Measurements from ENCODE around the gene OCEL1. TPM values are rescaled to one million over a fixed set of nuclear protein-coding genes. Genes with fewer than 3 reads are reported as not detected.

OCEL1 gene
- total and polyA plus RNA-seq, 2 donors (not counting 1 experiment from before 2014, with no cell fraction given): 4.6 to 8.8 TPM

GRCh38 chr19:17192751-17193150 lies 33.3 kb upstream of the OCEL1 start:
- H3K36me3 ChIP-seq (ENCODE audit: control insufficient read depth, insufficient read depth, low read length): peaks cover 40% of the 10 kb centered on the region
- H3K4me3 ChIP-seq (replicated peaks in 1 of 4; ENCODE audit: control extremely low read depth in 1 of 4, insufficient read depth in 1 of 4, low read depth in 3 of 4, low read length in 4 of 4): no peak overlapping the region
- no peaks in the 10 kb centered on the region for H3K27me3 ChIP-seq (ENCODE audit: control insufficient read depth, insufficient read depth, low read length)
- TF ChIP-seq, protein P1, sequence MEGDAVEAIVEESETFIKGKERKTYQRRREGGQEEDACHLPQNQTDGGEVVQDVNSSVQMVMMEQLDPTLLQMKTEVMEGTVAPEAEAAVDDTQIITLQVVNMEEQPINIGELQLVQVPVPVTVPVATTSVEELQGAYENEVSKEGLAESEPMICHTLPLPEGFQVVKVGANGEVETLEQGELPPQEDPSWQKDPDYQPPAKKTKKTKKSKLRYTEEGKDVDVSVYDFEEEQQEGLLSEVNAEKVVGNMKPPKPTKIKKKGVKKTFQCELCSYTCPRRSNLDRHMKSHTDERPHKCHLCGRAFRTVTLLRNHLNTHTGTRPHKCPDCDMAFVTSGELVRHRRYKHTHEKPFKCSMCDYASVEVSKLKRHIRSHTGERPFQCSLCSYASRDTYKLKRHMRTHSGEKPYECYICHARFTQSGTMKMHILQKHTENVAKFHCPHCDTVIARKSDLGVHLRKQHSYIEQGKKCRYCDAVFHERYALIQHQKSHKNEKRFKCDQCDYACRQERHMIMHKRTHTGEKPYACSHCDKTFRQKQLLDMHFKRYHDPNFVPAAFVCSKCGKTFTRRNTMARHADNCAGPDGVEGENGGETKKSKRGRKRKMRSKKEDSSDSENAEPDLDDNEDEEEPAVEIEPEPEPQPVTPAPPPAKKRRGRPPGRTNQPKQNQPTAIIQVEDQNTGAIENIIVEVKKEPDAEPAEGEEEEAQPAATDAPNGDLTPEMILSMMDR (conservative IDR thresholded peaks at IDR 0.05 in 1 of 2, IDR thresholded peaks at IDR 0.05 in 1 of 2; ENCODE audit: low read depth in 1 of 2, low read length in 2 of 2): no peak
- no peak for TF ChIP-seq EZH2 (IDR thresholded peaks at IDR 0.05; ENCODE audit: low read length, missing control alignments)
- H4K20me1 ChIP-seq (ENCODE audit: control insufficient read depth, extremely low read depth, insufficient read depth, low read length): no peaks in the 10 kb centered on the region
- H3K4me2 ChIP-seq (ENCODE audit: extremely low read depth, insufficient read depth, low read length): no peak overlapping the region
- no peak for DNase-seq (ENCODE audit: low read depth in 2 of 2)
- no peak overlapping the region for H3K9ac ChIP-seq (ENCODE audit: insufficient read depth, low read length)
- no peaks in the 10 kb centered on the region for H3K79me2 ChIP-seq (ENCODE audit: control insufficient read depth, insufficient read depth, low read length)
- H3K9me3 ChIP-seq (ENCODE audit: control insufficient read depth, insufficient read depth, low read depth, low read length): no peaks in the 10 kb centered on the region
- no peak overlapping the region for H3K27ac ChIP-seq (ENCODE audit: insufficient read depth, low read length)
- no peak overlapping the region for H2AFZ ChIP-seq (ENCODE audit: low read length)
- no peaks in the 10 kb centered on the region for H3K4me1 ChIP-seq (ENCODE audit: control insufficient read depth, extremely low read depth, insufficient read depth, low read length)

DNA sequence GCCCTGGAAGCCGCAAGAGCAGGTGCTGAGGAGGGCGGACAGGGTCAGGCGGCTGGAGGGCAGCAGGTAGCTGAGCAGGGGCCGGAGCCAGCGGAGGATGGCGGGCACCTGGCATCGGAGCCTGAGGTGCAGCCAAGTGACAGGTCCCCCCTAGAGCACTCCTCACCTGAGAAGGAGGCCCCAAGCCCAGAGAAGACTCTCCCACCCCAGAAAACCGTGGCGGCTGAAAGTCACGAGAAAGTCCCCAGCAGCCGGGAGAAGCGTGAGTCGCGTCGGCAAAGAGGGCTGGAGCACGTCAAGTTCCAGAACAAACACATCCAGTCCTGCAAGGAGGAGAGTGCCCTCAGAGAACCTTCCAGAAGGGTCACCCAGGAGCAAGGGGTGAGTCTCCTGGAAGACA lies 31.4 kb upstream of the OCEL1 start:
- Histone ChIP-seq H3K4me3 (replicated peaks in 1 of 4; ENCODE audit: control extremely low read depth in 1 of 4, insufficient read depth in 1 of 4, low read depth in 3 of 4, low read length in 4 of 4) (no peak overlapping the region), H3K4me2 (ENCODE audit: extremely low read depth, insufficient read depth, low read length) (no peak overlapping the region), H3K27ac (ENCODE audit: insufficient read depth, low read length) (no peak overlapping the region), H3K4me1 (ENCODE audit: control insufficient read depth, extremely low read depth, insufficient read depth, low read length) (no peaks in the 10 kb centered on the region), H3K9me3 (ENCODE audit: control insufficient read depth, insufficient read depth, low read depth, low read length) (no peaks in the 10 kb centered on the region), H3K27me3 (ENCODE audit: control insufficient read depth, insufficient read depth, low read length) (no peaks in the 10 kb centered on the region), H3K9ac (ENCODE audit: insufficient read depth, low read length) (no peak overlapping the region), H3K79me2 (ENCODE audit: control insufficient read depth, insufficient read depth, low read length) (no peaks in the 10 kb centered on the region), H3K36me3 (ENCODE audit: control insufficient read depth, insufficient read depth, low read length) (peaks cover 40% of the 10 kb centered on the region), H2AFZ (ENCODE audit: low read length) (no peak overlapping the region), H4K20me1 (ENCODE audit: control insufficient read depth, extremely low read depth, insufficient read depth, low read length) (no peaks in the 10 kb centered on the region)
- no peak for TF ChIP-seq EZH2 (IDR thresholded peaks at IDR 0.05; ENCODE audit: low read length, missing control alignments)
- TF ChIP-seq, protein P1 (conservative IDR thresholded peaks at IDR 0.05 in 1 of 2, IDR thresholded peaks at IDR 0.05 in 1 of 2; ENCODE audit: low read depth in 1 of 2, low read length in 2 of 2): no peak
- DNase-seq (ENCODE audit: low read depth in 2 of 2): no peak

DNA sequence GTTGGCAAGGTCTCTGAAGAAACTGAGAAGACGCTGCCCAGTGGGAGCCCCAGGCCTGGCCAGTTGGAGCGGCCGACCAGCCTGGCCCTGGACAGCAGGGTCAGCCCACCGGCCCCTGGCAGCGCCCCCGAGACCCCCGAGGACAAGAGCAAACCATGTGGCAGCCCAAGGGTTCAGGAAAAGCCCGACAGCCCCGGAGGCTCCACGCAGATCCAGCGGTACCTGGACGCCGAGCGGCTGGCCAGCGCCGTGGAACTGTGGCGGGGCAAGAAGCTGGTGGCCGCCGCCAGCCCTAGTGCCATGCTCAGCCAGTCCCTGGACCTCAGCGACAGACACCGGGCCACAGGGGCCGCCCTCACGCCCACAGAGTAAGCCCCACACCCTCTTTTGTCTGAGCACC lies 30.9 kb upstream of the OCEL1 start:
- Histone ChIP-seq H3K27ac (ENCODE audit: insufficient read depth, low read length) (no peak overlapping the region), H3K27me3 (ENCODE audit: control insufficient read depth, insufficient read depth, low read length) (no peaks in the 10 kb centered on the region), H4K20me1 (ENCODE audit: control insufficient read depth, extremely low read depth, insufficient read depth, low read length) (no peaks in the 10 kb centered on the region), H2AFZ (ENCODE audit: low read length) (no peak overlapping the region), H3K36me3 (ENCODE audit: control insufficient read depth, insufficient read depth, low read length) (peaks cover 40% of the 10 kb centered on the region), H3K4me3 (replicated peaks in 1 of 4; ENCODE audit: control extremely low read depth in 1 of 4, insufficient read depth in 1 of 4, low read depth in 3 of 4, low read length in 4 of 4) (no peak overlapping the region), H3K4me2 (ENCODE audit: extremely low read depth, insufficient read depth, low read length) (no peak overlapping the region), H3K4me1 (ENCODE audit: control insufficient read depth, extremely low read depth, insufficient read depth, low read length) (no peaks in the 10 kb centered on the region), H3K9me3 (ENCODE audit: control insufficient read depth, insufficient read depth, low read depth, low read length) (no peaks in the 10 kb centered on the region), H3K9ac (ENCODE audit: insufficient read depth, low read length) (no peak overlapping the region), H3K79me2 (ENCODE audit: control insufficient read depth, insufficient read depth, low read length) (no peaks in the 10 kb centered on the region)
- DNase-seq (ENCODE audit: low read depth in 2 of 2): no peak
- no peak for TF ChIP-seq EZH2 (IDR thresholded peaks at IDR 0.05; ENCODE audit: low read length, missing control alignments)
- TF ChIP-seq, protein P1 (conservative IDR thresholded peaks at IDR 0.05 in 1 of 2, IDR thresholded peaks at IDR 0.05 in 1 of 2; ENCODE audit: low read depth in 1 of 2, low read length in 2 of 2): no peak

Data from fibroblast of lung (primary cell).